ENCODE data around the gene SLC16A8.

DNA sequence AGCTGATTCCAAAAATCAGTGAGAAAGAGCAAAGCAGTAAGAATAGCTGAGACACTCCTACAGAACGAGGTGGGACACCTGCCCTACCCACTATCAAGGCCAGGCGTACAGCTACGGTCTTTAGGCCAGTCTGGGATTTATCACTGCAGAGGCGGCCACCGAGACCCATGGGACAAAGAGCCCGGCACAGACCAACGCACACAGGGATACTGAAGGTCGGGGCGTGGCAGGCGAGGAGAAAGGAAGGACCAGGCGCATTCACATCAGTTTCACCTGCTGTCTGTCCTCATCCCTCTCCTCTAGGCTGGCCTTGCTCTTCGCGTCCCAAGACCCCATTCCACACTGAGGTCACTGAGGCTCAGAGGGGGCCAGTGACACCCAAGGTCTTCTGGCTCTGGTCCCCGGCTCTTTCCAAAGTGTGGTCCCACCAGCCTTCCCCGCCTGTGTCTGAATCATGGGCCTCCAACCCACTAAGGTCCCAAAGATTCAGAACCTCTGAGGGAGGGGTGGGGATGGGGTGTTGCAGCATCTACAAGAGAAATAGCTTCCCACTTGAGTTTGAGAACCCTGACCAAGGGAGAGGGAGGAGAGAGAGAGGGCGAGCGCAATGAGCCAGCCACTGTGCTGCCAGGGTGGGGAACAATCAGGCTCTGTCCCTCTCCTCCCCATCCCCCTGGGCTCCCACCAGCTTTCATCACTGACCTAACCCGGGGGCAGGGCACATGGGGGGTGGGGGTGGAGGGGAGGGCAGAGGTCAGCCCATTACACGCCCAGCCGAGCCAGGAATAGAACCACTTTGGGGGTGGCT is 34.0 kb downstream of the SLC16A8 start:
- TF ChIP-seq, protein P1, sequence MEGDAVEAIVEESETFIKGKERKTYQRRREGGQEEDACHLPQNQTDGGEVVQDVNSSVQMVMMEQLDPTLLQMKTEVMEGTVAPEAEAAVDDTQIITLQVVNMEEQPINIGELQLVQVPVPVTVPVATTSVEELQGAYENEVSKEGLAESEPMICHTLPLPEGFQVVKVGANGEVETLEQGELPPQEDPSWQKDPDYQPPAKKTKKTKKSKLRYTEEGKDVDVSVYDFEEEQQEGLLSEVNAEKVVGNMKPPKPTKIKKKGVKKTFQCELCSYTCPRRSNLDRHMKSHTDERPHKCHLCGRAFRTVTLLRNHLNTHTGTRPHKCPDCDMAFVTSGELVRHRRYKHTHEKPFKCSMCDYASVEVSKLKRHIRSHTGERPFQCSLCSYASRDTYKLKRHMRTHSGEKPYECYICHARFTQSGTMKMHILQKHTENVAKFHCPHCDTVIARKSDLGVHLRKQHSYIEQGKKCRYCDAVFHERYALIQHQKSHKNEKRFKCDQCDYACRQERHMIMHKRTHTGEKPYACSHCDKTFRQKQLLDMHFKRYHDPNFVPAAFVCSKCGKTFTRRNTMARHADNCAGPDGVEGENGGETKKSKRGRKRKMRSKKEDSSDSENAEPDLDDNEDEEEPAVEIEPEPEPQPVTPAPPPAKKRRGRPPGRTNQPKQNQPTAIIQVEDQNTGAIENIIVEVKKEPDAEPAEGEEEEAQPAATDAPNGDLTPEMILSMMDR (IDR thresholded peaks at IDR 0.05) = no peak
- TF ChIP-seq POLR2A (IDR thresholded peaks at IDR 0.05) = no peak
